ENCODE measurements around the gene DLG5. TPM values are rescaled to one million over a fixed set of nuclear protein-coding genes. Genes with fewer than 3 reads are reported as not detected.

The DLG5 gene
- total and polyA plus RNA-seq, 10 of the 15 experiments (the other 5 are each of a cell fraction or from before 2014, with no cell fraction given), result 0.18 to 6.6 (median 2.7) TPM

- TF ChIP-seq CUX1 (IDR thresholded peaks at IDR 0.05; ENCODE audit: insufficient replicate concordance, low read depth, low read length) (no peak), TARDBP (IDR thresholded peaks at IDR 0.05; ENCODE audit: borderline replicate concordance) (no peak), PKNOX1 (IDR thresholded peaks at IDR 0.05) (no peak), YBX1 (IDR thresholded peaks at IDR 0.05) (no peak), NBN (IDR thresholded peaks at IDR 0.05) (no peak), E2F8 (IDR thresholded peaks at IDR 0.05; ENCODE audit: low read depth, partially characterized antibody) (no peak), MTA2 (IDR thresholded peaks at IDR 0.05; ENCODE audit: low read depth) (no peak), RBBP5 (conservative IDR thresholded peaks at IDR 0.05) (no peak)
These were observed 102.6 kb downstream of the DLG5 start (continued) for GRCh38 chr10:77823811-77824542.
